Right atrium auricular region (tissue), 2 donors: ENCODE data around the gene FOXM1. TPM values are rescaled to one million over a fixed set of nuclear protein-coding genes. Genes with fewer than 3 reads are reported as not detected.
"Not testable (repeated sequence)": the region's sequence is repeated elsewhere in the genome, so short reads cannot be mapped to it uniquely, and the experiment has no call there.

Experiments
- DNase-seq: peaks from one replicate; pipeline ENCODE4 v3.0.0-alpha.2; 2019; ENCODE audit warnings: low spot score
- H3K27ac ChIP-seq, 2 donors: fragments of 200-600 bp; sonication (generic); 1 replicate in 1 of 2; 2 replicates in 1 of 2; pipeline ENCODE4 v1.5.1; 2016 to 2019
- H3K27me3 ChIP-seq, 2 donors: fragments of 200-600 bp; sonication (generic); one replicate each; pipeline versions ENCODE4 v1.5.1 to v1.6.0; 2017 to 2019
- H3K36me3 ChIP-seq: fragments of 200-600 bp; sonication (generic); one replicate; pipeline ENCODE4 v1.5.1; 2016
- H3K4me1 ChIP-seq, 2 donors: fragments of 200-600 bp; sonication (generic); one replicate each; pipeline versions ENCODE4 v1.5.1 to v1.6.0; 2017 to 2019
- H3K4me3 ChIP-seq, 2 donors: fragments of 200-600 bp; sonication (generic); 1 replicate in 1 of 2; 2 replicates in 1 of 2; pipeline ENCODE4 v1.5.1; 2017 to 2019; ENCODE audit warnings: mild to moderate bottlenecking in 1 of 2, moderate library complexity in 1 of 2
- H3K9me3 ChIP-seq, 2 donors: fragments of 200-600 bp; sonication (generic); one replicate each; pipeline ENCODE4 v1.5.1; 2019
- CTCF ChIP-seq, 2 donors: fragments of 200-600 bp; sonication (generic); IDR thresholded peaks; one replicate each; pipeline ENCODE4 v1.5.1; 2019; ENCODE audit warnings: antibody characterized with exemption in 2 of 2
- total RNA-seq, 2 donors: library from RNA; depleted of rRNA; stranded (reverse); fragments of >200 nt; gene quantifications; one replicate each; pipeline ENCODE4 v1.1.0, GENCODE V29; 2016

Gene FOXM1
- total RNA-seq, 2 donors from 2014 or later: 0.16 to 4.1 TPM

- Histone ChIP-seq H3K4me3 (peak overlapping the region; percentile 83 to 92), H3K36me3 (no peaks in the 10 kb centered on the region), H3K4me1 (peaks cover 0 to 20% of the 10 kb centered on the region in 2 donors), H3K27ac (peak overlapping the region; percentile 78 to 93), H3K27me3 (no peaks in the 10 kb centered on the region), H3K9me3 (no peaks in the 10 kb centered on the region)
- TF ChIP-seq CTCF (IDR thresholded peaks at IDR 0.05): no peak
- no peak for DNase-seq
Observed at GRCh38 chr12:2877953-2878732, 1.2 kb upstream of the FOXM1 start.

GRCh38 chr12:2876431-2877046, 435 bp downstream of the FOXM1 start:
- Histone ChIP-seq H3K4me1 (peaks cover 0 to 20% of the 10 kb centered on the region in 2 donors), H3K9me3 (no peaks in the 10 kb centered on the region), H3K27ac (peak overlapping the region in 1 of 2 donors; percentile 93), H3K4me3 (peak overlapping the region; percentile 83 to 92), H3K36me3 (no peaks in the 10 kb centered on the region), H3K27me3 (no peaks in the 10 kb centered on the region)
- TF ChIP-seq CTCF (IDR thresholded peaks at IDR 0.05): no peak
- no peak for DNase-seq

- not testable (repeated sequence) for H3K36me3 ChIP-seq, H3K4me1 ChIP-seq, H3K4me3 ChIP-seq, H3K9me3 ChIP-seq, H3K27ac ChIP-seq, DNase-seq, H3K27me3 ChIP-seq
Observed at GRCh38 chr12:2868986-2869632, 7.9 kb downstream of the FOXM1 start.

- no peak for DNase-seq
- TF ChIP-seq CTCF (IDR thresholded peaks at IDR 0.05): no peak
Observed at GRCh38 chr12:2864198-2864597, 12.8 kb downstream of the FOXM1 start.

GRCh38 chr12:2863402-2863801, 13.6 kb downstream of the FOXM1 start:
- not testable (repeated sequence) for H3K4me1 ChIP-seq, H3K36me3 ChIP-seq, DNase-seq, H3K27me3 ChIP-seq, H3K4me3 ChIP-seq, H3K9me3 ChIP-seq, H3K27ac ChIP-seq

More at GRCh38 chr12:2864198-2864597, 12.8 kb downstream of the FOXM1 start:
- no peaks in the 10 kb centered on the region for H3K36me3 ChIP-seq
- H3K4me1 ChIP-seq: no peaks in the 10 kb centered on the region
- no peak overlapping the region for H3K4me3 ChIP-seq
- no peaks in the 10 kb centered on the region for H3K9me3 ChIP-seq
- H3K27me3 ChIP-seq: no peaks in the 10 kb centered on the region
- H3K27ac ChIP-seq: no peak overlapping the region

- Histone ChIP-seq H3K4me1 (peaks cover 0 to 5% of the 10 kb centered on the region in 2 donors), H3K4me3 (no peak overlapping the region), H3K27me3 (no peaks in the 10 kb centered on the region), H3K27ac (no peak overlapping the region), H3K9me3 (no peaks in the 10 kb centered on the region), H3K36me3 (no peaks in the 10 kb centered on the region)
- TF ChIP-seq CTCF (IDR thresholded peaks at IDR 0.05): no peak
- DNase-seq: no peak
Observed at GRCh38 chr12:2862876-2863275, 14.1 kb downstream of the FOXM1 start.
